Endodermal cell (in vitro differentiated cells): ENCODE results near the gene NARS2. TPM values are rescaled to one million over a fixed set of nuclear protein-coding genes. Genes with fewer than 3 reads are reported as not detected.

ENCODE experiments used
- DNase-seq: peaks from one replicate; pipeline ENCODE4 v3.0.0-alpha.2; 2017
- H3K27ac ChIP-seq: 2 replicates; pipeline ENCODE4 v1.5.1; 2013; ENCODE audit warnings: mild to moderate bottlenecking, low read depth, low read length, moderate library complexity
- H3K27me3 ChIP-seq: 2 replicates; pipeline ENCODE4 v1.6.1; 2013; ENCODE audit warnings: mild to moderate bottlenecking, low read length, moderate library complexity; ENCODE audit not compliant: insufficient read depth, control insufficient read depth, poor library complexity, severe bottlenecking
- H3K36me3 ChIP-seq: 2 replicates; pipeline ENCODE4 v1.7.0; 2013; ENCODE audit warnings: mild to moderate bottlenecking, low read length, moderate library complexity; ENCODE audit not compliant: control insufficient read depth, insufficient read depth
- H3K4me1 ChIP-seq: one replicate; pipeline ENCODE4 v1.7.0; 2013; ENCODE audit warnings: low read length; ENCODE audit not compliant: control insufficient read depth, insufficient read depth
- H3K4me3 ChIP-seq: 2 replicates; pipeline ENCODE4 v1.5.1; 2013; ENCODE audit warnings: mild to moderate bottlenecking, low read length, moderate library complexity
- H3K9ac ChIP-seq: 2 replicates; pipeline ENCODE4 v1.6.1; 2013; ENCODE audit warnings: mild to moderate bottlenecking, low read length, moderate library complexity; ENCODE audit not compliant: poor library complexity, severe bottlenecking; ENCODE audit errors: extremely low read depth
- H3K9me3 ChIP-seq: 2 replicates; pipeline ENCODE4 v1.6.1; 2013; ENCODE audit warnings: mild to moderate bottlenecking, low read length, moderate library complexity; ENCODE audit not compliant: control insufficient read depth
- H3K27ac Mint-ChIP-seq: 2 replicates; pipeline ENCODE4 v1.8.0; 2020; ENCODE audit warnings: mixed read lengths
- H3K27me3 Mint-ChIP-seq: 2 replicates; pipeline ENCODE4 v1.8.0; 2021; ENCODE audit warnings: mild to moderate bottlenecking, mixed read lengths; ENCODE audit not compliant: insufficient read depth
- H3K36me3 Mint-ChIP-seq: 2 replicates; pipeline ENCODE4 v1.8.0; 2020; ENCODE audit warnings: low read depth, mixed read lengths
- H3K4me1 Mint-ChIP-seq: 2 replicates; pipeline ENCODE4 v1.8.0; 2020; ENCODE audit warnings: mixed read lengths
- H3K4me3 Mint-ChIP-seq: 2 replicates; pipeline ENCODE4 v1.8.0; 2020; ENCODE audit warnings: mild to moderate bottlenecking, moderate library complexity, mixed read lengths
- H3K9me3 Mint-ChIP-seq: 2 replicates; pipeline ENCODE4 v1.8.0; 2020; ENCODE audit warnings: mild to moderate bottlenecking, mixed read lengths
- WGBS, 2 experiments: methylation state at CpG; one replicate each; pipeline versions ENCODE4 v1.1.5 to v1.1.7; 2013; ENCODE audit warnings: missing lambda C conversion rate in 2 of 2, mixed read lengths in 1 of 2; ENCODE audit not compliant: insufficient coverage in 1 of 2, insufficient read length in 1 of 2; 5-methylcytosine and 5-hydroxymethylcytosine counted together
- total RNA-seq, 2 donors: library from RNA; stranded (reverse); fragmentation: NEBNext Ultra II Directional in 1 of 2; extraction: Animal tissue kit (Norgen Biotek cat#: 25700) in 1 of 2; gene quantifications; 2 replicates in 1 of 2; 3 replicates in 1 of 2; pipeline ENCODE4 v1.2.1, GENCODE V29; 2021
- TF ChIP-seq, protein P1 (sequence below): fragments of 200-600 bp; sonication (generic); conservative IDR thresholded peaks from 2 replicates; pipeline ENCODE4 v1.5.0; 2021; ENCODE audit warnings: antibody characterized with exemption, mild to moderate bottlenecking

Gene NARS2
- total RNA-seq, 2 donors from 2014 or later, result 45.8 to 53.7 TPM

DNA sequence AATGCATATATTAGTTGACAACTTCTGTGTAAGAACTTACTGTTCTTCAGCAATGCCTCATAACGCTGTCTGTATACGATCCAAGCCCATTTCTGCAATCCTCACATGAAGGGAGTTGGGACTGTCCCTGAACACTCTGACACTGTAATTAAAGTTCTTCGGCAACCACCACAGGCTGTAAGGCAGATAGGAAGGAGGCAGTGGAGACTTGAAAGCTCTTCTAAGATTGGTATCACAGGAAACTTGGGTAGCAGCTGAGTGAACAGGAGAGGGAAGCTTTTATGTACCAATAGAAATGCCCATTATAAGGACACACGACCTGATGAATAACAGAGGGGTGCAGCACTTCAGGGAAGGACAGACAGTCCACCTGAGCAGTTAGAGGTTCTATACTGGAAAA is 145.0 kb downstream of the NARS2 start:
- no peak for DNase-seq
- H3K9ac ChIP-seq, result peak overlapping the region; percentile 52
- H3K27me3 ChIP-seq, result no peaks in the 10 kb centered on the region
- WGBS, 2 experiments, result 85 to 93% methylated on average over 4 of the region's 4 CpGs
- Mint-ChIP-seq H3K36me3 (peaks cover 5% of the 10 kb centered on the region), H3K4me1 (peaks cover 37% of the 10 kb centered on the region), H3K27ac (peak overlapping the region; percentile 27), H3K27me3 (no peaks in the 10 kb centered on the region), H3K4me3 (no peak overlapping the region), H3K9me3 (no peaks in the 10 kb centered on the region)
- no peaks in the 10 kb centered on the region for H3K36me3 ChIP-seq
- no peaks in the 10 kb centered on the region for H3K9me3 ChIP-seq
- TF ChIP-seq, protein P1, sequence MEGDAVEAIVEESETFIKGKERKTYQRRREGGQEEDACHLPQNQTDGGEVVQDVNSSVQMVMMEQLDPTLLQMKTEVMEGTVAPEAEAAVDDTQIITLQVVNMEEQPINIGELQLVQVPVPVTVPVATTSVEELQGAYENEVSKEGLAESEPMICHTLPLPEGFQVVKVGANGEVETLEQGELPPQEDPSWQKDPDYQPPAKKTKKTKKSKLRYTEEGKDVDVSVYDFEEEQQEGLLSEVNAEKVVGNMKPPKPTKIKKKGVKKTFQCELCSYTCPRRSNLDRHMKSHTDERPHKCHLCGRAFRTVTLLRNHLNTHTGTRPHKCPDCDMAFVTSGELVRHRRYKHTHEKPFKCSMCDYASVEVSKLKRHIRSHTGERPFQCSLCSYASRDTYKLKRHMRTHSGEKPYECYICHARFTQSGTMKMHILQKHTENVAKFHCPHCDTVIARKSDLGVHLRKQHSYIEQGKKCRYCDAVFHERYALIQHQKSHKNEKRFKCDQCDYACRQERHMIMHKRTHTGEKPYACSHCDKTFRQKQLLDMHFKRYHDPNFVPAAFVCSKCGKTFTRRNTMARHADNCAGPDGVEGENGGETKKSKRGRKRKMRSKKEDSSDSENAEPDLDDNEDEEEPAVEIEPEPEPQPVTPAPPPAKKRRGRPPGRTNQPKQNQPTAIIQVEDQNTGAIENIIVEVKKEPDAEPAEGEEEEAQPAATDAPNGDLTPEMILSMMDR, result no peak
- peaks cover 17% of the 10 kb centered on the region for H3K4me1 ChIP-seq
- H3K27ac ChIP-seq, result no peak overlapping the region
- H3K4me3 ChIP-seq, result peak overlapping the region; percentile 29

DNA sequence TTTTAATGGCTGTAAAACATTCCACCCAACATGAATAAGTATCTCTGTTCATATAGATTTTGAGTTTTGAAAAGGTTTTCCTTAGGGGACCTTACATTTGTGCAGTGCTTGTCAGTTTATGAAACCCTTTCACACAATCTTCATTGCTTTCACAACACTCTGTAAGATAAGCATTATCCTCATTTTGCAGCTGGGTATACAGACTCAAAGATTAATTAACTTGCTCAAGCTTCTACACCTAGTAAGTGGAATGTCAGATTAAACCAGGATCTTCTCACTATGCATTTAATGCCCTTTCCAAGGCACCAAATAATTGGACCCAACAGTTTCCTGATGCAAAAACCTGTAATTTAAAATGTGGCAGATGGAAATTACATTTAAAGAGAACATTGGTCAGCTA is 145.5 kb downstream of the NARS2 start:
- Mint-ChIP-seq H3K36me3 (peaks cover 5% of the 10 kb centered on the region), H3K27ac (peak overlapping the region; percentile 27), H3K9me3 (no peaks in the 10 kb centered on the region), H3K27me3 (no peaks in the 10 kb centered on the region), H3K4me3 (no peak overlapping the region), H3K4me1 (peaks cover 40% of the 10 kb centered on the region)
- TF ChIP-seq, protein P1, result no peak
- Histone ChIP-seq H3K27me3 (no peaks in the 10 kb centered on the region), H3K4me3 (peak overlapping the region; percentile 29), H3K9me3 (no peaks in the 10 kb centered on the region), H3K4me1 (peaks cover 17% of the 10 kb centered on the region), H3K9ac (peak overlapping the region; percentile 52), H3K36me3 (no peaks in the 10 kb centered on the region), H3K27ac (no peak overlapping the region)
- DNase-seq, result no peak

DNA sequence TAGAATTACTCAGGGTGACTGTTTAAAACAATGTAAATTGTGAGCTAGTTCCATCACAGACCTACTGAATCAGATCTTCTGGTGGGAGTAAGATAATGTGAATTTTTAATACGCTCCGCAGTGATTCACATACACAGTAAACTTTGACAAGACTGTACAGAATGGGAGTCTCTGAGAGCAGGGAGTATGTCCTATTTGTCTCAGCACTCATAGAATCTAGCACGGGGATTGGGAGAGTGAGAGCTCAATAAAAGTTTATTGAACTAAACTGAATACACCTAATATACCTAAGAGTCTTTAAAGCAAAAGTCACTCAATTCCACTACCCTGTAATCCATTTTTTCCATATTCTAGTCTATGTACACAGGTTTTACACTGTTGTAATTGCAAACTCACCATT is 145.9 kb downstream of the NARS2 start:
- Histone ChIP-seq H3K4me3 (peak overlapping the region; percentile 20), H3K9me3 (no peaks in the 10 kb centered on the region), H3K4me1 (peaks cover 17% of the 10 kb centered on the region), H3K27ac (no peak overlapping the region), H3K27me3 (no peaks in the 10 kb centered on the region), H3K36me3 (no peaks in the 10 kb centered on the region), H3K9ac (no peak overlapping the region)
- peaks cover 5% of the 10 kb centered on the region for H3K36me3 Mint-ChIP-seq
- no peaks in the 10 kb centered on the region for H3K27me3 Mint-ChIP-seq
- no peak overlapping the region for H3K27ac Mint-ChIP-seq
- peak overlapping the region; percentile 3 for H3K4me3 Mint-ChIP-seq
- no peaks in the 10 kb centered on the region for H3K9me3 Mint-ChIP-seq
- TF ChIP-seq, protein P1, result no peak
- 97% methylated on average over 3 of the region's 3 CpGs; no CpG with 5 or more reads in 1 of the 2 experiments for WGBS, 2 experiments
- H3K4me1 Mint-ChIP-seq, result peaks cover 40% of the 10 kb centered on the region
- DNase-seq, result no peak
